ENCODE data around the gene HS3ST1. TPM values are rescaled to one million over a fixed set of nuclear protein-coding genes. Genes with fewer than 3 reads are reported as not detected.
A peak's percentile ranks its signal among the peaks of the same experiment; 100 is the strongest.

The HS3ST1 gene
- total and polyA plus RNA-seq, 4 donors: 4.8 to 12.8 (median 8.2) TPM

DNA sequence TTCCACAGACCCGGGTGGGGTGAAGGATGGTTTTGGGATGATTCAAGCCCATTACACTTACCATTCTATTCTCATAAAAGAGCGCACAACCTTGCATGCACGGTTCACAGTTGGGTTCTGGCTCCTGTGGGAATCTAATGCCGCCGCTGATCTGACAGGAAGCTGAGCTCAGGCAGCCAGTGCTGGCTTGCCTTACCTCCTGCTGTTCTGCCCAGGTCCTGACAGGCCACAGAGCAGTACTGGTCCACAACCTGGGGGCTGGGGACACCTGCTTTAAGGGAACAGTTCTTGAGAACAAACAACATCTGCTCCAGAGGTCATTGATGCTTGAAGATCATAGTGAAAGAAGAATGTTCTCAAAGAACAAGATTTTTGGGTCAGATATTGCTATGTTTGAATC lies 8.0 kb upstream of the HS3ST1 start:
- WGBS (ENCODE audit: insufficient coverage): 52% methylated on average over 4 of the region's 5 CpGs
- Histone ChIP-seq H3K9me3 (ENCODE audit: control insufficient read depth, insufficient read depth, low read length) (no peaks in the 10 kb centered on the region), H3K4me3 (ENCODE audit: low read depth, low read length) (no peak overlapping the region), H3K36me3 (ENCODE audit: control insufficient read depth, insufficient read depth, low read length) (no peaks in the 10 kb centered on the region), H3K4me1 (ENCODE audit: control insufficient read depth, insufficient read depth, low read length) (peaks cover 3% of the 10 kb centered on the region), H3K27ac (ENCODE audit: low read depth, low read length) (no peak overlapping the region), H3K27me3 (ENCODE audit: control insufficient read depth, insufficient read depth, low read length) (no peaks in the 10 kb centered on the region)
- no peak for DNase-seq (ENCODE audit: low read depth in 4 of 6, low spot score in 6 of 6)

- Histone ChIP-seq H3K36me3 (ENCODE audit: control insufficient read depth, insufficient read depth, low read length) (no peaks in the 10 kb centered on the region), H3K4me3 (ENCODE audit: low read depth, low read length) (no peak overlapping the region), H3K27me3 (ENCODE audit: control insufficient read depth, insufficient read depth, low read length) (no peaks in the 10 kb centered on the region), H3K27ac (ENCODE audit: low read depth, low read length) (no peak overlapping the region), H3K9me3 (ENCODE audit: control insufficient read depth, insufficient read depth, low read length) (no peaks in the 10 kb centered on the region), H3K4me1 (ENCODE audit: control insufficient read depth, insufficient read depth, low read length) (peaks cover 3% of the 10 kb centered on the region)
- no CpG with 5 or more reads among the region's 2 CpGs for WGBS (ENCODE audit: insufficient coverage)
- no peak for DNase-seq (ENCODE audit: low read depth in 4 of 6, low spot score in 6 of 6)
Observed at GRCh38 chr4:11436084-11436483, 7.4 kb upstream of the HS3ST1 start.

DNA sequence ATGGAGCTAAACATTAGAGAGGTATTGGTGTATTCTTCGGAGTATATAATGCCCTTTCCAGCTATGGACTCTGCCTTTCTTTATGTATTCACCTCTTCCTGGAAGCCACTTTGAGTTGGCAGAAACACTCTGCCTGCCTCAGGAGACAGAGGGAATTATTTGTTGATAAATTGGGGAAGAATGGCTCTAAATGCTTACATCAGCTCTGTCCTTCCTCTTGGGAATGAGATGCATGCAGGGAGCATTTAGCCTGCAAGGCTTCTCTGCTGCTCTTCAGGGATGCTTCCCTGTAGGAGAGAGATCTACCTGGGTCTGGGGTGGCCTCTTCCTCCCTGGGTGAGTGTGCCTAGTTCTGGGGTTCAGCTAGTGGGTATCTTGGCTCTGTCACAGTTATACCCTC lies 6.9 kb upstream of the HS3ST1 start:
- Histone ChIP-seq H3K27ac (ENCODE audit: low read depth, low read length) (no peak overlapping the region), H3K4me3 (ENCODE audit: low read depth, low read length) (no peak overlapping the region), H3K9me3 (ENCODE audit: control insufficient read depth, insufficient read depth, low read length) (no peaks in the 10 kb centered on the region), H3K36me3 (ENCODE audit: control insufficient read depth, insufficient read depth, low read length) (no peaks in the 10 kb centered on the region), H3K27me3 (ENCODE audit: control insufficient read depth, insufficient read depth, low read length) (no peaks in the 10 kb centered on the region), H3K4me1 (ENCODE audit: control insufficient read depth, insufficient read depth, low read length) (peaks cover 3% of the 10 kb centered on the region)
- no CpG with 5 or more reads among the region's 1 CpG for whole genome bisulfite sequencing (ENCODE audit: insufficient coverage)
- no peak for DNase-seq (ENCODE audit: low read depth in 4 of 6, low spot score in 6 of 6)

- Histone ChIP-seq H3K27me3 (ENCODE audit: control insufficient read depth, insufficient read depth, low read length) (peaks cover 15% of the 10 kb centered on the region), H3K4me3 (ENCODE audit: low read depth, low read length) (no peak overlapping the region), H3K36me3 (ENCODE audit: control insufficient read depth, insufficient read depth, low read length) (no peaks in the 10 kb centered on the region), H3K27ac (ENCODE audit: low read depth, low read length) (no peak overlapping the region), H3K4me1 (ENCODE audit: control insufficient read depth, insufficient read depth, low read length) (peaks cover 31% of the 10 kb centered on the region), H3K9me3 (ENCODE audit: control insufficient read depth, insufficient read depth, low read length) (no peaks in the 10 kb centered on the region)
- WGBS (ENCODE audit: insufficient coverage): no CpG with 5 or more reads among the region's 4 CpGs
- no peak for DNase-seq (ENCODE audit: low read depth in 4 of 6, low spot score in 6 of 6)
Observed at GRCh38 chr4:11431111-11431510, 2.4 kb upstream of the HS3ST1 start.

DNA sequence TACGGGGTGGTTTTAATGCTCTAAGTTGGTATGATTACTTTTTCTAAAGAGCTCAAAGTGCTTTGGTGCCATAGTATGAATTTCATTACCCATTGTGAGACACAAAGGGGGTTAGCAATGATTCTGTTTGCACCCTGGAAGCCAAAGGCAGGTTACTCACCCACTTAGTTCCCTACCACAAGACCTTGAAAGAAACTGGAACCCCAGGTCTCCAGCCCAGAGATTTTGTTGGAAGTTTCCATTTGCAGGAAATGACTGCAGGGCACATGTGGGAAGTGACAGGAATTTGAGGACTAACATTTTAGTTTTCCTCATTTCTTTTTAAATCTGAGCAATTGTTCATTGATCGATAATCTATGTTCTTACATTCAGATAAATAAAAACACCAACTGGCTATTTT lies 1.8 kb upstream of the HS3ST1 start:
- H3K27ac ChIP-seq (ENCODE audit: low read depth, low read length): no peak overlapping the region
- DNase-seq (ENCODE audit: low read depth in 4 of 6, low spot score in 6 of 6): no peak
- 100% methylated on average over 1 of the region's 2 CpGs for WGBS (ENCODE audit: insufficient coverage)

DNA sequence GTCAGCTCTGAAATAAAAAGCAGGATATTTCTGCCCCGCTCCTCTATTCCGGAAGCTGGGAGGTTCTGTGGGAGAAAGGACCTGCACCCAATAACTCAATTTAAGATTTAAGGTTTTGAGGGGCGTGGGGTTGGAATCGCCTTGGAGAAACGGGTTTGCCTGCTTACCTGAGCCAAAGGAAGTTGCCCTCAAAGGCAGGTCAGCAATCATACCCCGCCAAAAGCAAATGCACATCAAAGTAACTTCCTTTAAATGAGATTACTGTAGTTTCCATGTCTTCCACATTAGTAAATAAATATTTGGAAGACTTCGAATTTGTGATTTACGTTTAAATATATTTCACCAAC lies 978 bp upstream of the HS3ST1 start:
- no peak for DNase-seq (ENCODE audit: low read depth in 4 of 6, low spot score in 6 of 6)
- peaks cover 15% of the 10 kb centered on the region for H3K27me3 ChIP-seq (ENCODE audit: control insufficient read depth, insufficient read depth, low read length)
- H3K4me3 ChIP-seq (ENCODE audit: low read depth, low read length): peak overlapping the region; percentile 71
- H3K27ac ChIP-seq (ENCODE audit: low read depth, low read length): no peak overlapping the region
- no peaks in the 10 kb centered on the region for H3K9me3 ChIP-seq (ENCODE audit: control insufficient read depth, insufficient read depth, low read length)
- H3K4me1 ChIP-seq (ENCODE audit: control insufficient read depth, insufficient read depth, low read length): peaks cover 33% of the 10 kb centered on the region
- H3K36me3 ChIP-seq (ENCODE audit: control insufficient read depth, insufficient read depth, low read length): no peaks in the 10 kb centered on the region
- no CpG with 5 or more reads among the region's 8 CpGs for WGBS (ENCODE audit: insufficient coverage)

More for the DNA sequence above, 1.8 kb upstream of the HS3ST1 start:
- Histone ChIP-seq H3K4me1 (ENCODE audit: control insufficient read depth, insufficient read depth, low read length) (peaks cover 33% of the 10 kb centered on the region), H3K36me3 (ENCODE audit: control insufficient read depth, insufficient read depth, low read length) (no peaks in the 10 kb centered on the region), H3K4me3 (ENCODE audit: low read depth, low read length) (no peak overlapping the region), H3K9me3 (ENCODE audit: control insufficient read depth, insufficient read depth, low read length) (no peaks in the 10 kb centered on the region), H3K27me3 (ENCODE audit: control insufficient read depth, insufficient read depth, low read length) (peaks cover 15% of the 10 kb centered on the region)

GRCh38 chr4:11428899-11429698 lies 405 bp upstream of the HS3ST1 start:
- DNase-seq (ENCODE audit: low read depth in 4 of 6, low spot score in 6 of 6): peak in 5 of 6 donors; percentile 64 to 95 (median 76)
- Histone ChIP-seq H3K4me1 (ENCODE audit: control insufficient read depth, insufficient read depth, low read length) (peaks cover 33% of the 10 kb centered on the region), H3K27ac (ENCODE audit: low read depth, low read length) (peak overlapping the region; percentile 61), H3K27me3 (ENCODE audit: control insufficient read depth, insufficient read depth, low read length) (peaks cover 15% of the 10 kb centered on the region), H3K4me3 (ENCODE audit: low read depth, low read length) (peak overlapping the region; percentile 71), H3K9me3 (ENCODE audit: control insufficient read depth, insufficient read depth, low read length) (no peaks in the 10 kb centered on the region), H3K36me3 (ENCODE audit: control insufficient read depth, insufficient read depth, low read length) (no peaks in the 10 kb centered on the region)
- under 1% methylated on average over 60 of the region's 64 CpGs for WGBS (ENCODE audit: insufficient coverage)

GRCh38 chr4:11427121-11427996 lies 1.3 kb downstream of the HS3ST1 start:
- H3K27me3 ChIP-seq (ENCODE audit: control insufficient read depth, insufficient read depth, low read length): peaks cover 15% of the 10 kb centered on the region
- H3K27ac ChIP-seq (ENCODE audit: low read depth, low read length): peak overlapping the region; percentile 45
- DNase-seq (ENCODE audit: low read depth in 4 of 6, low spot score in 6 of 6): peak in 2 of 6 donors; percentile 76 to 78
- H3K4me1 ChIP-seq (ENCODE audit: control insufficient read depth, insufficient read depth, low read length): peaks cover 37% of the 10 kb centered on the region
- no peaks in the 10 kb centered on the region for H3K36me3 ChIP-seq (ENCODE audit: control insufficient read depth, insufficient read depth, low read length)
- H3K4me3 ChIP-seq (ENCODE audit: low read depth, low read length): peak overlapping the region; percentile 71
- WGBS (ENCODE audit: insufficient coverage): 0% methylated on average over 42 of the region's 45 CpGs
- no peaks in the 10 kb centered on the region for H3K9me3 ChIP-seq (ENCODE audit: control insufficient read depth, insufficient read depth, low read length)

- Histone ChIP-seq H3K36me3 (ENCODE audit: control insufficient read depth, insufficient read depth, low read length) (no peaks in the 10 kb centered on the region), H3K4me1 (ENCODE audit: control insufficient read depth, insufficient read depth, low read length) (peaks cover 37% of the 10 kb centered on the region), H3K27me3 (ENCODE audit: control insufficient read depth, insufficient read depth, low read length) (peaks cover 15% of the 10 kb centered on the region), H3K27ac (ENCODE audit: low read depth, low read length) (peak overlapping the region; percentile 45), H3K9me3 (ENCODE audit: control insufficient read depth, insufficient read depth, low read length) (no peaks in the 10 kb centered on the region), H3K4me3 (ENCODE audit: low read depth, low read length) (peak overlapping the region; percentile 71)
- 9% methylated on average over 6 of the region's 10 CpGs for WGBS (ENCODE audit: insufficient coverage)
- DNase-seq (ENCODE audit: low read depth in 4 of 6, low spot score in 6 of 6): peak in 1 of 6 donors; percentile 69
Observed at GRCh38 chr4:11426731-11427120, 2.0 kb downstream of the HS3ST1 start.

Measured in spinal cord (tissue), 10 donors.